Smooth muscle cell (in vitro differentiated cells): ENCODE measurements around the gene AIFM2. TPM values are rescaled to one million over a fixed set of nuclear protein-coding genes. Genes with fewer than 3 reads are reported as not detected.

ENCODE experiments used
- DNase-seq: peaks from one replicate; lab custom pipeline; 2025; ENCODE audit not compliant: unreplicated experiment; lab: John Stamatoyannopoulos, UW
- H2AFZ ChIP-seq: fragments of 200-600 bp; sonication (generic); 2 replicates; pipeline ENCODE4 v1.6.0; 2016; ENCODE audit warnings: antibody characterized with exemption, low read depth, mild to moderate bottlenecking
- H3F3A ChIP-seq: fragments of 200-600 bp; sonication (generic); 2 replicates; pipeline ENCODE4 v1.6.0; 2017; ENCODE audit warnings: antibody characterized with exemption, low read depth
- H3K27ac ChIP-seq: fragments of 200-600 bp; sonication (generic); 2 replicates; pipeline ENCODE4 v1.5.1; 2016; ENCODE audit warnings: low read depth, mild to moderate bottlenecking
- H3K27me3 ChIP-seq: fragments of 200-600 bp; sonication (generic); 2 replicates; pipeline ENCODE4 v1.6.1; 2016; ENCODE audit warnings: low read depth, mild to moderate bottlenecking
- H3K36me3 ChIP-seq: fragments of 200-600 bp; sonication (generic); 2 replicates; pipeline ENCODE4 v1.5.1; 2016; ENCODE audit warnings: low read depth
- H3K4me1 ChIP-seq: fragments of 200-600 bp; sonication (generic); 2 replicates; pipeline ENCODE4 v1.5.1; 2016; ENCODE audit warnings: low read depth
- H3K4me2 ChIP-seq: fragments of 200-600 bp; sonication (generic); 2 replicates; pipeline ENCODE4 v1.6.0; 2016; ENCODE audit warnings: mild to moderate bottlenecking
- H3K4me3 ChIP-seq: fragments of 200-600 bp; sonication (generic); 2 replicates; pipeline ENCODE4 v1.5.1; 2016; ENCODE audit warnings: mild to moderate bottlenecking
- H3K79me2 ChIP-seq: fragments of 200-600 bp; sonication (generic); 2 replicates; pipeline ENCODE4 v1.6.0; 2016; ENCODE audit warnings: low read depth, mild to moderate bottlenecking
- H3K9ac ChIP-seq: fragments of 200-600 bp; sonication (generic); 2 replicates; pipeline ENCODE4 v1.6.0; 2016; ENCODE audit warnings: low read depth
- H3K9me3 ChIP-seq: fragments of 200-600 bp; sonication (generic); replicated peaks from 2 replicates; pipeline ENCODE4 v1.5.1; 2016; ENCODE audit warnings: low read depth
- H4K20me1 ChIP-seq: fragments of 200-600 bp; sonication (generic); 2 replicates; pipeline ENCODE4 v1.6.0; 2016; ENCODE audit warnings: low read depth
- WGBS: methylation state at CpG from one replicate; pipeline ENCODE4 v1.1.7; 2016; ENCODE audit warnings: low lambda C conversion rate; 5-methylcytosine and 5-hydroxymethylcytosine counted together
- polyA plus RNA-seq: library from polyadenylated mRNA; unstranded; fragments of >200 nt; fragmentation: Nextera tagmentation; extraction: Ambion mirVana; gene quantifications from 2 replicates; pipeline ENCODE4 v1.2.1, GENCODE V29; 2016
- total RNA-seq: library from RNA; depleted of rRNA; stranded (reverse); fragments of >200 nt; gene quantifications from 2 replicates; pipeline ENCODE4 v1.2.3, GENCODE V29; 2014
- TF ChIP-seq, protein P1 (sequence below): fragments of 200-600 bp; sonication (generic); IDR thresholded peaks from 2 replicates; pipeline ENCODE4 v1.5.1; 2017; ENCODE audit warnings: borderline replicate concordance, mild to moderate bottlenecking, antibody characterized with exemption; ENCODE audit not compliant: insufficient read depth, poor library complexity, severe bottlenecking

Gene AIFM2
- total and polyA plus RNA-seq, 2 experiments from 2014 or later: 2.2 to 3.6 TPM

DNA sequence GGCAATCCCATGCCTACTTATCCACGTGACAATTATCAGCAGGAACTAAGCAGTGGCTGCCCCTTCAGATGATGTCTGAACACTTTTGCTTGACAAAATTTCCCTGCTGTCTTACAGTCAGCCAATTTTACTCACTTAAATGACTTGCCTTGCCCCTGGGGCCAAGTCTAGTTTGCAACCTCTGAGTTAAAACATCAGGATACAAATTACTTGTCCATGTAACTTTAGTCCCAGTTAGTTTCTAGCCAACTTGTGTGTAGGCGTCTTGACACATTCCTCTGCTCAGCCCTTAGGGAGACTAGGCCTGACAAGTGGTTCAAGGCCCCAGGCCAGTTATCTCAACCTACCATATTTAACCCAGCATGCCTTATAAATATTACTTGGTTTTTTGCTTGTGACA is 25.5 kb upstream of the AIFM2 start:
- Histone ChIP-seq H4K20me1 (peaks cover 100% of the 10 kb centered on the region), H2AFZ (no peak overlapping the region), H3K9ac (no peak overlapping the region), H3K27me3 (no peaks in the 10 kb centered on the region), H3K36me3 (peaks cover 44% of the 10 kb centered on the region), H3K79me2 (peaks cover 68% of the 10 kb centered on the region), H3K4me2 (no peak overlapping the region), H3K9me3 (no peaks in the 10 kb centered on the region), H3K4me1 (no peaks in the 10 kb centered on the region), H3F3A (peaks cover 15% of the 10 kb centered on the region), H3K27ac (no peak overlapping the region), H3K4me3 (no peak overlapping the region)
- 73% methylated on average over 2 of the region's 2 CpGs for WGBS
- DNase-seq: no peak
- TF ChIP-seq, protein P1, sequence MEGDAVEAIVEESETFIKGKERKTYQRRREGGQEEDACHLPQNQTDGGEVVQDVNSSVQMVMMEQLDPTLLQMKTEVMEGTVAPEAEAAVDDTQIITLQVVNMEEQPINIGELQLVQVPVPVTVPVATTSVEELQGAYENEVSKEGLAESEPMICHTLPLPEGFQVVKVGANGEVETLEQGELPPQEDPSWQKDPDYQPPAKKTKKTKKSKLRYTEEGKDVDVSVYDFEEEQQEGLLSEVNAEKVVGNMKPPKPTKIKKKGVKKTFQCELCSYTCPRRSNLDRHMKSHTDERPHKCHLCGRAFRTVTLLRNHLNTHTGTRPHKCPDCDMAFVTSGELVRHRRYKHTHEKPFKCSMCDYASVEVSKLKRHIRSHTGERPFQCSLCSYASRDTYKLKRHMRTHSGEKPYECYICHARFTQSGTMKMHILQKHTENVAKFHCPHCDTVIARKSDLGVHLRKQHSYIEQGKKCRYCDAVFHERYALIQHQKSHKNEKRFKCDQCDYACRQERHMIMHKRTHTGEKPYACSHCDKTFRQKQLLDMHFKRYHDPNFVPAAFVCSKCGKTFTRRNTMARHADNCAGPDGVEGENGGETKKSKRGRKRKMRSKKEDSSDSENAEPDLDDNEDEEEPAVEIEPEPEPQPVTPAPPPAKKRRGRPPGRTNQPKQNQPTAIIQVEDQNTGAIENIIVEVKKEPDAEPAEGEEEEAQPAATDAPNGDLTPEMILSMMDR: no peak

DNA sequence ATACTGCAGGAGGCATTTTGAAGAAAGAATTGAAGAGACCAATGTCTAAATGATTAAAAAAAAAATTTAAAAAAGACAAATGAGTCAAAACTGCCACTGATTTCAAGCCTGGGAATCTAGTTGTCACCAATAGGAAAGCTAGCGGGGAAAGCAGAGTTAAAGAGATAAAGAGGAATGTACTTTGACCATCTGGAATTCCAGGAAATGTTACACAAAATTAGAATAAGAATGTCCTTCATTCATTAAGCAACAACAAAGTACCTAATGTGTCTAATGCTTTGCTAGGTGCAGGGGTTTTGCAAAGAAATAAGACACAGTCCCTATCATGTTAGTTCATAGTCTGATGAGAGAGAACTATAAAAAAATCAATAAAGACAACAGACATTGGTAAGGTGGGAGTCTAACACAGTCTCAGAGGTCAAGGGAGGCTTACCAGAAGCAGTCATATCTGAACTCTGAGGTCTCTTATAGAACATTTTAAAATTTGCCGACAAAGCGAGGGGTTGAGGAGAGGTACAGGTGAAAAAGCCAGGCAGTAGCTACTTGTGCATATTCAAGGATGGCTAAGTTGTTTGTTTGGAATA is 22.7 kb upstream of the AIFM2 start:
- peaks cover 50% of the 10 kb centered on the region for H3K79me2 ChIP-seq
- H4K20me1 ChIP-seq: peaks cover 100% of the 10 kb centered on the region

DNA sequence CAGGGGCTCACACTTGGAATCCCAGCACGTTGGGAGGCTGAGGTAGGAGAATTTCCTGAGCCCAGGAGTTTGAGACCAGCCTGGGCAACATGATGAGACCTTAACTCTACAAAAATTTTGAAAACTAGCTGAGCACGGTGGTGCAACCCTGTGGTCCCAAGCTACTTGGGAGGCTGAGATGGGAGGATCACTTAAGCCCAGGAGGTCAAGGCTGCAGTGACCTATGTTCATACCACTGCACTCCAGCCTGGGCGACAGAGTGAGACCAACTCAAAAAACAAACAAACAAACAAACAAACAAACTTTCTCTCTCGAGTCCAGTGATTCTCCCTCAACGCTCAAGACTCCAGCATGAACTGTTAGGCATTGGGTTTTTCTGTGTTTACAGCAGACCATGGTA is 15.9 kb upstream of the AIFM2 start:
- TF ChIP-seq, protein P1: no peak
- Histone ChIP-seq H4K20me1 (peaks cover 95% of the 10 kb centered on the region), H3K79me2 (peaks cover 26% of the 10 kb centered on the region)

More for the DNA sequence above, 22.7 kb upstream of the AIFM2 start:
- Histone ChIP-seq H3K36me3 (peaks cover 45% of the 10 kb centered on the region), H3K4me1 (no peaks in the 10 kb centered on the region), H3K9me3 (no peaks in the 10 kb centered on the region), H3K27ac (no peak overlapping the region), H3K9ac (no peak overlapping the region), H2AFZ (no peak overlapping the region), H3K4me3 (no peak overlapping the region), H3F3A (peaks cover 26% of the 10 kb centered on the region), H3K4me2 (no peak overlapping the region), H3K27me3 (no peaks in the 10 kb centered on the region)
- TF ChIP-seq, protein P1: no peak
- WGBS: 75% methylated on average over 3 of the region's 3 CpGs
- DNase-seq: no peak

DNA sequence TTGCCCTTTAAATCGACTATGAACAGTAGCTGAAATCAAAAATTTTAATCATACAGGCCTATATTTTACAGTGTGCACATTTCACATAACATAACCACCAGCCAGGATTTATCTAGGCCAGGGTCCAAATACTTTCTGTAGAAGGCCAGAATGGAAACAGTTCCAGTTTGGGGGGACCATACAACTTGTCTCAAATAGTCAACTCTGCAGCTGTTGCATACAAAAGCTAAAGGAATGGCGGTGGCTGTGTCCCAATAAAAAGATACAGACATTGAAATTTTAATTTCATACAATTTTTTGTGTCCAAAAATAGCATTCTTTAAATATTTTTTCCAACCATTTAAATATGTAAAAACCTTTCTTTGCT is 14.6 kb upstream of the AIFM2 start:
- peak overlapping the region; percentile 99 for H3K4me2 ChIP-seq
- H3K9me3 ChIP-seq: no peaks in the 10 kb centered on the region
- TF ChIP-seq, protein P1: no peak
- DNase-seq: no peak
- WGBS: 41% methylated on average over 2 of the region's 2 CpGs
- peak overlapping the region; percentile 85 for H3K27ac ChIP-seq
- H2AFZ ChIP-seq: no peak overlapping the region
- peaks cover 20% of the 10 kb centered on the region for H3K79me2 ChIP-seq
- peak overlapping the region; percentile 33 for H3K9ac ChIP-seq
- peaks cover 92% of the 10 kb centered on the region for H4K20me1 ChIP-seq
- H3K4me3 ChIP-seq: peak overlapping the region; percentile 72
- peaks cover 16% of the 10 kb centered on the region for H3K4me1 ChIP-seq
- peaks cover 11% of the 10 kb centered on the region for H3K36me3 ChIP-seq
- H3F3A ChIP-seq: peaks cover 45% of the 10 kb centered on the region
- no peaks in the 10 kb centered on the region for H3K27me3 ChIP-seq

More for the DNA sequence above, 15.9 kb upstream of the AIFM2 start:
- Histone ChIP-seq H3K4me2 (no peak overlapping the region), H2AFZ (no peak overlapping the region), H3K9me3 (no peaks in the 10 kb centered on the region), H3K27me3 (no peaks in the 10 kb centered on the region), H3K9ac (no peak overlapping the region), H3K4me3 (no peak overlapping the region), H3K4me1 (peaks cover 16% of the 10 kb centered on the region), H3K36me3 (peaks cover 16% of the 10 kb centered on the region), H3F3A (peaks cover 50% of the 10 kb centered on the region), H3K27ac (peak overlapping the region; percentile 28)
- no peak for DNase-seq
- WGBS: 96% methylated on average over 5 of the region's 5 CpGs
